GM18951 (cell line): ENCODE data around the gene LUC7L2.
A peak's percentile ranks its signal among the peaks of the same experiment; 100 is the strongest.
"Not testable (repeated sequence)": the region's sequence is repeated elsewhere in the genome, so short reads cannot be mapped to it uniquely, and the experiment has no call there.

Experiments used
- POLR2A ChIP-seq: IDR thresholded peaks from 4 replicates; pipeline ENCODE4 v1.6.1; 2011; ENCODE audit warnings: mild to moderate bottlenecking; ENCODE audit not compliant: insufficient read length, insufficient read depth; ENCODE audit errors: extremely low read depth
- in situ Hi-C: fragments of 300-500 bp; cut with MboI; formaldehyde crosslinking; loops from one replicate; pipeline ENCODE4 v1.12.0; 2022; ENCODE audit warnings: low sequenced_read_pairs, mixed read lengths, inconsistent platforms; ENCODE audit not compliant: unreplicated experiment

LUC7L2 gene, protein sequence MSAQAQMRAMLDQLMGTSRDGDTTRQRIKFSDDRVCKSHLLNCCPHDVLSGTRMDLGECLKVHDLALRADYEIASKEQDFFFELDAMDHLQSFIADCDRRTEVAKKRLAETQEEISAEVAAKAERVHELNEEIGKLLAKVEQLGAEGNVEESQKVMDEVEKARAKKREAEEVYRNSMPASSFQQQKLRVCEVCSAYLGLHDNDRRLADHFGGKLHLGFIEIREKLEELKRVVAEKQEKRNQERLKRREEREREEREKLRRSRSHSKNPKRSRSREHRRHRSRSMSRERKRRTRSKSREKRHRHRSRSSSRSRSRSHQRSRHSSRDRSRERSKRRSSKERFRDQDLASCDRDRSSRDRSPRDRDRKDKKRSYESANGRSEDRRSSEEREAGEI

GRCh38 chr7:139359366-139360209 is at the start of gene LUC7L2:
TSS of gene LUC7L2 (plus strand) at chr7:139359894. CDS start at chr7:139360262, 368 bp downstream.
- TF ChIP-seq POLR2A: peak; percentile 99

GRCh38 chr7:139317939-139318505 is 41.7 kb upstream of the LUC7L2 start:
- TF ChIP-seq POLR2A: no peak
- in situ Hi-C loops: no loop called here

More at GRCh38 chr7:139359366-139360209, at the start of gene LUC7L2:
- in situ Hi-C loops: no loop called here

- in situ Hi-C loops: no loop called here
- no peak for TF ChIP-seq POLR2A
These were observed 38.5 kb upstream of the LUC7L2 start for GRCh38 chr7:139321071-139321745.

GRCh38 chr7:139324709-139325108 is 35.0 kb upstream of the LUC7L2 start:
- in situ Hi-C loops: not testable (repeated sequence)

- TF ChIP-seq POLR2A: no peak
- in situ Hi-C loops: no loop called here
These were observed 31.3 kb upstream of the LUC7L2 start for GRCh38 chr7:139328375-139328774.

GRCh38 chr7:139329119-139329518 is 30.6 kb upstream of the LUC7L2 start:
- in situ Hi-C loops: no loop called here
- no peak for TF ChIP-seq POLR2A

- in situ Hi-C loops: no loop called here
- no peak for TF ChIP-seq POLR2A
These were observed 29.2 kb upstream of the LUC7L2 start for GRCh38 chr7:139330333-139331030.

DNA sequence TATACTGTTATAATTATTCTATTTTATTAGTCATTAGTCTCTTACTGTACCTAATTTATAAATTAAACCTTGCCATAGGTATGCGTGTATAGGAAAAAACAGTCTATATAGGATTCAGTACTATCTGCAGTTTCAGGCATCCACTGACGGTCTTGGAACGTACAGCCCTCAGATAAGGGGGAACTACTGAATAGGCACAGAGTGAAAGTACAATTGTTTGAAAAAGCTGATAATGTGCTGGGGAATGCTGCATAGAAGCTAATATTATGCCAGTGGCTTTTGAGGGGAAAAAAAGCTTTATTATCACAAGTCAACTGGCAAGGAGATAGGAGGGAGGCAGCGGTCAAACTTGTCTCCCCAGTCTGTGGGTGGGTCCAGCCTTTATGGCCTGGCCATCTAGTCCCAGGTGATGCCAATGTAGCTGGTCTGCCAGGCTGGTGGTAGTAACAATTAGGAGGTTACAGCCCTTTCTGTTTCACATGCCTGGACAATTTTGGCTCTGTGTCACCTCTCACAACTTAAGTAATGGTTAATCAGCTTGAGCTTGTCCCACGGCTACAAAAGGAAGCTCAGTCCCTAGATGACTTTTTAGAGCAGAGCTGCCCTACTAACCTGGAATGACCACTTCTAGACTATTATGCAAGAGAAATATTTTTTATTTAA is 26.9 kb upstream of the LUC7L2 start:
- no peak for TF ChIP-seq POLR2A
- in situ Hi-C loops: no loop called here

DNA sequence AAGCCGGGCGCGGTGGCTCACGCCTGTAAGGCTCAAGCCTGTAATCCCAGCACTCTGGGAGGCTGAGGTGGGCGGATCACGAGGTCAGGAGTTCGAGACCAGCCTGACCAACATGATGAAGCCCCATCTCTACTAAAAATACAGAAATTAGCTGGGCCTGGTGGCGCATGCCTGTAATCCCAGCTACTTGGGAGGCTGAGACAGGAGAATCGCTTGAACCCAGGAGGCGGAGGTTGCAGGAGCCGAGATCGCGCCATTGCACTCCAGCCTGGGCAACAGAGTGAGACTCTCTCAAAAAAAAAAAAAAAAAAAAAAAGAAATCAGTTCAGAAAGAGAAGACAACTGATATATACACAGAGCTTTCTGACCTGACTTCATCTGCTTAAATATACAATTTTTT is 26.3 kb upstream of the LUC7L2 start:
- in situ Hi-C loops: not testable (repeated sequence)

DNA sequence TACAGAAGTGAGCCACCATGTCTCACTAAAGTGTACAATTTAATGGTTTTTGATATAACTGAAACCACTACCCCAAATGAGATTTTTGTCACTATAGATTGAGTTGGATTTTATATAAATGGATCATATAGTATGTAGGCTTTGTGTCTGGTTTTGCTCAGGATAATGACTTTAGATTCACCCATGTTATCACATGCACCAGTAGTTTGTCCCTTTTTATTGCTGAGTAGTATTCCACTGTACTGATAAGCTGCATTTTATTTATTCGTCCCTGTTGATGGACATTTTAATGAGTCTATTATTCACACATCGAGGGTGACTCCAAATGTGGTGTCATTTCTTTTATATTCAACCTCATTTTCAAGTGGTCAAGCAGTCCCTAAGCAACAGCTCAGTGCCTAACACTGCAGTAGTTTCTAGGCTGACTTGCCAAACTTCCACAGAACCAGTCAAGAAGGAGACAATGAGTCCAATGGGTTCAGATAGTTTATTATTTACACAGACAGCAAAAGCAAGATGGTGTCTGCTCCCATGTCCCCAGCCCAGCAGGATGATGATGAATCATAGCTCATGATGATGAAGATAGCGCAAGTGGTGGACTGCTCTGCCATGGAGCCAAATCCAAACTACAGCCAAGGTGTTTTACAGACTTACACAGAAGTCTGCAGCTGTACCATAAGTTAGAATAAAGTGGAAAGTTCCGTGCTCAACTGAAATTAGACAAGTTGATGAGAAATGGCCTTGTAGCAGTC is 25.1 kb upstream of the LUC7L2 start:
- in situ Hi-C loops: no loop called here
- no peak for TF ChIP-seq POLR2A

DNA sequence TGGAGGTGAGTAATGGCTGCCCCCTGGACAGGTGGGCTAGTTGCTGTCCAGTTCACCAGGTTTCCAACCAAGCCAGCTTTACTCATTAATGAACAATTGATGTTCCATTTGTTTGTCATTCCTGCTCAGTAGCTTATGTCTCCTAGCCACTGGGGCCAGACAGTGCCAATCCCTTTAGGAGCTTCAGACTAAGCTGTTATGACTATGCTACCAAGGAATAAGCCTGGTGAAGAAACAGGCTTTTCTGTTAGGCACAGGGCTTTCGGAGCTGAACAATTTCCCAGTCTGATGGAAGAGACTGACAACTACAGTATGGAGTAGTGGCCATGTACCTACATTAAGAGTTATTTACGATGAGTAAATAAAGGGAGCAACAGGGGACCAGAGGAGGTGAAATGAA is 20.7 kb upstream of the LUC7L2 start:
- in situ Hi-C loops: no loop called here
- no peak for TF ChIP-seq POLR2A

- in situ Hi-C loops: no loop called here
- no peak for TF ChIP-seq POLR2A
These were observed 20.0 kb upstream of the LUC7L2 start for GRCh38 chr7:139339698-139340036.
